COLO668 (cell line): Measurements from ENCODE around the gene LSAMP.
"Not testable (repeated sequence)": the region's sequence is repeated elsewhere in the genome, so short reads cannot be mapped to it uniquely, and the experiment has no call there.

Experiments
- DNase-seq: peaks from one replicate; lab custom pipeline; 2025; ENCODE audit not compliant: unreplicated experiment; lab: John Stamatoyannopoulos, UW

Gene LSAMP

GRCh38 chr3:115783938-115784738 lies 661.1 kb downstream of the LSAMP start:
- DNase-seq: peak; percentile 86

- not testable (repeated sequence) for DNase-seq
These were observed 661.9 kb downstream of the LSAMP start for GRCh38 chr3:115783426-115783825.

- no peak for DNase-seq
These were observed 666.3 kb downstream of the LSAMP start for GRCh38 chr3:115779011-115779410.

- no peak for DNase-seq
These were observed 672.3 kb downstream of the LSAMP start for GRCh38 chr3:115772951-115773350.

- DNase-seq: no peak
These were observed 676.6 kb downstream of the LSAMP start for GRCh38 chr3:115768661-115769060.

GRCh38 chr3:115766587-115767482 lies 678.5 kb downstream of the LSAMP start:
- no peak for DNase-seq

GRCh38 chr3:115761927-115762305 lies 683.4 kb downstream of the LSAMP start:
- no peak for DNase-seq

GRCh38 chr3:115760716-115761115 lies 684.6 kb downstream of the LSAMP start:
- DNase-seq: no peak

GRCh38 chr3:115758076-115758763 lies 687.1 kb downstream of the LSAMP start:
- DNase-seq: peak; percentile 3

GRCh38 chr3:115752978-115753377 lies 692.3 kb downstream of the LSAMP start:
- not testable (repeated sequence) for DNase-seq
